Uterus (tissue), 2 donors: ENCODE measurements around the gene KLHL3.

Source experiments
- CTCF ChIP-seq, 4 experiments: fragments of 200-600 bp in 2 of 4; fragments of 450-650 bp in 2 of 4; sonication (generic) in 2 of 4; IDR thresholded peaks; one replicate each; pipeline ENCODE4 v1.5.1; 2016 to 2019; ENCODE audit warnings: antibody characterized with exemption in 4 of 4, mild to moderate bottlenecking in 2 of 4, moderate library complexity in 1 of 4
- POLR2A ChIP-seq, 2 donors: fragments of 450-650 bp; IDR thresholded peaks; one replicate each; pipeline ENCODE4 v1.6.1; 2016; ENCODE audit warnings: antibody characterized with exemption in 2 of 2, mild to moderate bottlenecking in 1 of 2, moderate library complexity in 1 of 2

- TF ChIP-seq CTCF (IDR thresholded peaks at IDR 0.05) (peak; percentile 59 to 77 (median 65)), POLR2A (IDR thresholded peaks at IDR 0.05) (no peak)
These were observed 16.1 kb upstream of the KLHL3 start for GRCh38 chr5:137751869-137752491.
